HTR-8/SVneo (cell line): ENCODE data around the gene HTRA1.

Experiments
- DNase-seq: peaks from one replicate; pipeline ENCODE4 v3.0.0; 2011; ENCODE audit warnings: low spot score, mixed read lengths; ENCODE audit not compliant: insufficient read length
- FAIRE-seq: peaks from 2 replicates; lab custom pipeline; 2011; peaks lifted over from hg19 to GRCh38; lab: Jason Lieb, UNC

Gene HTRA1

GRCh38 chr10:122461367-122461728 is at the start of gene HTRA1:
Gene HTRA1 (plus strand): TSS chr10:122461553. CDS start chr10:122461653, 100 bp downstream.
- FAIRE-seq (no peak), DNase-seq (peak; percentile 36)

GRCh38 chr10:122413327-122413726 is 48.0 kb upstream of the HTRA1 start:
- DNase-seq (no peak), FAIRE-seq (no peak)

- FAIRE-seq (no peak), DNase-seq (no peak)
Observed at GRCh38 chr10:122417667-122418066, 43.7 kb upstream of the HTRA1 start.

GRCh38 chr10:122419016-122419415 is 42.3 kb upstream of the HTRA1 start:
- no peak for DNase-seq
- no peak for FAIRE-seq

GRCh38 chr10:122419876-122420623 is 41.3 kb upstream of the HTRA1 start:
- no peak for FAIRE-seq
- no peak for DNase-seq

- FAIRE-seq (no peak), DNase-seq (no peak)
Observed at GRCh38 chr10:122420624-122421007, 40.7 kb upstream of the HTRA1 start.

GRCh38 chr10:122421054-122421625 is 40.2 kb upstream of the HTRA1 start:
- no peak for DNase-seq
- no peak for FAIRE-seq

GRCh38 chr10:122421742-122422141 is 39.6 kb upstream of the HTRA1 start:
- no peak for FAIRE-seq
- DNase-seq, result no peak

GRCh38 chr10:122422266-122422989 is 38.9 kb upstream of the HTRA1 start:
- DNase-seq (no peak), FAIRE-seq (no peak)

GRCh38 chr10:122424059-122424458 is 37.3 kb upstream of the HTRA1 start:
- FAIRE-seq (no peak), DNase-seq (no peak)

GRCh38 chr10:122426829-122427228 is 34.5 kb upstream of the HTRA1 start:
- FAIRE-seq (no peak), DNase-seq (no peak)

GRCh38 chr10:122427280-122427679 is 34.1 kb upstream of the HTRA1 start:
- FAIRE-seq, result no peak
- DNase-seq, result no peak

GRCh38 chr10:122435212-122435827 is 26.0 kb upstream of the HTRA1 start:
- peak; percentile 7 for DNase-seq
- FAIRE-seq, result no peak

GRCh38 chr10:122441961-122442360 is 19.4 kb upstream of the HTRA1 start:
- FAIRE-seq, result no peak
- peak; percentile 37 for DNase-seq

GRCh38 chr10:122445469-122445868 is 15.9 kb upstream of the HTRA1 start:
- no peak for FAIRE-seq

GRCh38 chr10:122445904-122446303 is 15.4 kb upstream of the HTRA1 start:
- FAIRE-seq (no peak), DNase-seq (no peak)

More at GRCh38 chr10:122445469-122445868, 15.9 kb upstream of the HTRA1 start:
- DNase-seq, result no peak

GRCh38 chr10:122446668-122447423 is 14.5 kb upstream of the HTRA1 start:
- no peak for FAIRE-seq

GRCh38 chr10:122448600-122448999 is 12.8 kb upstream of the HTRA1 start:
- FAIRE-seq (no peak), DNase-seq (no peak)

More at GRCh38 chr10:122446668-122447423, 14.5 kb upstream of the HTRA1 start:
- DNase-seq, result no peak

- FAIRE-seq (no peak), DNase-seq (no peak)
Observed at GRCh38 chr10:122449153-122449552, 12.2 kb upstream of the HTRA1 start.

GRCh38 chr10:122450353-122450990 is 10.9 kb upstream of the HTRA1 start:
- DNase-seq (no peak), FAIRE-seq (no peak)
